ENCODE results near the gene C4B.

The C4B gene

GRCh38 chr6:32084780-32085179 lies 70.2 kb downstream of the C4B start:
- no peak for DNase-seq

Measured in CD4-positive, alpha-beta T cell treated with Interleukin-10 for 1 hour (primary cell).